GM12864 (cell line): ENCODE data around the gene HES5.
A peak's percentile ranks its signal among the peaks of the same experiment; 100 is the strongest.

Experiments
- DNase-seq: peaks from one replicate; pipeline ENCODE4 v3.0.0-alpha.2; 2011; ENCODE audit warnings: low read depth
- H3K4me3 ChIP-seq: 2 replicates; pipeline ENCODE4 v1.5.1; 2011; ENCODE audit warnings: mild to moderate bottlenecking, low read depth, low read length, control low read depth
- TF ChIP-seq, protein P1 (sequence below): IDR thresholded peaks from 2 replicates; pipeline ENCODE4 v1.5.1; 2011; ENCODE audit warnings: low read depth, mild to moderate bottlenecking, moderate library complexity, low read length, control low read depth, inconsistent platforms; ENCODE audit errors: missing control alignments

Gene HES5

DNA sequence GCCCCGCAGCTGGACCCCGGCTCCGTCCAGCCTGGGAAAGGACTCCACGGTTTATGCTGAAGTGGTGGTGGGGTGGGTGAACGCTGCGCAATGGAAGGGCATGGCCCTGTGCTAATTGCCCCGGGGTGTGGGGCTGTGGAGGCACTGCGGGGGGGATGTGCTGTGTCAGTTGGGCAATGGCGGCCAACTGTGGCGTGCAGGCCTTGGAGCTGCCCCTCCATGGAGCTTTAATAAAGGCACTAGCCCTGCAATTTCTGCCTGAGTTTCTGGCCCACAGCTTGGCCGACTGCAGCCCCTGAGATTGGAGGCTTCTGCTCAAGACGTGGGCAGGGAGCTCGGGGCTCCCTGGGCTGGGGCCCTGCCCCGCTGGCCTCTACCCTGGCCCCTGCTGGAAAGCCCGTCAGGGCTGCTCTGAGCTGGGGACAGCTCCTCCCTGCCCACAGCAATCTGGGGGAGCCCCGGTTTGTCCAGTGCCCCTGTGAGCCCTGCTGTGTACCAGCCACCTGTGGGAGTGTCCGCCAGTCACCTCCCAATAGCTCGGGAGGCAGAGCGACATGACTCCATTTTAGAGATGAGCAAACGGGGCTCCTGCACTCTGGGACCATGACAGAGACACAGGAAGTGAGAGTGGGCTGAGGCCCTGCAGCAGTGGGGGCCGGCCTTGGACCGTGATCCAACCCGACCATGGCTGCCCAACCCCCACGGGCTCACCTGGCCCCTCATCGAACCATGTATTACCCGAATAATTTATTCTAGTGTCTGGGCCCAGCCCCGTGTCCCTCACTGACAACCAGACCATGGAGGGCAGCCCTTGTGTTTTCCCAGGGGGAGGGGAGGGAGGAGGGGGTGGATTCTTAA lies 17.4 kb upstream of the HES5 start:
- no peak for DNase-seq
- TF ChIP-seq, protein P1, sequence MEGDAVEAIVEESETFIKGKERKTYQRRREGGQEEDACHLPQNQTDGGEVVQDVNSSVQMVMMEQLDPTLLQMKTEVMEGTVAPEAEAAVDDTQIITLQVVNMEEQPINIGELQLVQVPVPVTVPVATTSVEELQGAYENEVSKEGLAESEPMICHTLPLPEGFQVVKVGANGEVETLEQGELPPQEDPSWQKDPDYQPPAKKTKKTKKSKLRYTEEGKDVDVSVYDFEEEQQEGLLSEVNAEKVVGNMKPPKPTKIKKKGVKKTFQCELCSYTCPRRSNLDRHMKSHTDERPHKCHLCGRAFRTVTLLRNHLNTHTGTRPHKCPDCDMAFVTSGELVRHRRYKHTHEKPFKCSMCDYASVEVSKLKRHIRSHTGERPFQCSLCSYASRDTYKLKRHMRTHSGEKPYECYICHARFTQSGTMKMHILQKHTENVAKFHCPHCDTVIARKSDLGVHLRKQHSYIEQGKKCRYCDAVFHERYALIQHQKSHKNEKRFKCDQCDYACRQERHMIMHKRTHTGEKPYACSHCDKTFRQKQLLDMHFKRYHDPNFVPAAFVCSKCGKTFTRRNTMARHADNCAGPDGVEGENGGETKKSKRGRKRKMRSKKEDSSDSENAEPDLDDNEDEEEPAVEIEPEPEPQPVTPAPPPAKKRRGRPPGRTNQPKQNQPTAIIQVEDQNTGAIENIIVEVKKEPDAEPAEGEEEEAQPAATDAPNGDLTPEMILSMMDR = no peak

DNA sequence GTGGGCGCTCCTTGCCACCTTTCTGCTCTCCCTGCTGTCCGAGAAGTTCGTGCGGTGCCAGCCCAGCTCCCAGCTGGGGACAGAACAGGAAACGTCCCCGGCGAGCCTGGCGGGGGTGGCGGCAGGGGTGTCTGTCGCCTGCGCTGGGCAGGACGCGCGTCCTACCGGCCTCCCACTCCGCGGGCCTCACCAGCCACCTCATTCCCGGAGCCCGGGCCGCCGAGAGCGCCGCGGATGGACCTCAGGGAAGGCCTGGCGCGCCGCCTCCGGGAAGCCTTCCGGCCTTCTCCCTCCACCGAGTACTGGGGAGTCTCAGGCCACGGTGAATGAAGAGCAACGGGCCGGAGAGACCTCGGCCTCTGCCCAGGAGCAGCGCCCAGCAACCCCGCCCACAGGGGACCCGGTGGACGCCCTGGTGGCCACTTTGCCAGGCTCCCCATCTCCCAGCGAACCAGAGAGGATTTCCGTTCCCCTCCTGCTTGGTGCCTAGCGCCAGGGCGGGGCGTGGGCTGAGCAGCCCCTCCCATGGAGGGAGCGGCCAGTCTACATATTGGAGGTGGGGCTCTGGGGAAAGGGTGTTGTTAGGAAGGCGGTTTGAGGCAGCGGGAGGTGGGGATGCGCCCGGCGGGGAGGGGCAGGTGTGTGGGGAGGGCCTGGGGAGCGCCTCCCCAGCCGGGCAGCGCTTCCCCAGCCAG lies 16.6 kb upstream of the HES5 start:
- DNase-seq = no peak
- TF ChIP-seq, protein P1 = no peak
- H3K4me3 ChIP-seq = peak overlapping the region; percentile 59

More for the DNA sequence above, 17.4 kb upstream of the HES5 start:
- H3K4me3 ChIP-seq = peak overlapping the region; percentile 59

GRCh38 chr1:2545754-2546514 lies 15.9 kb upstream of the HES5 start:
- no peak for DNase-seq
- TF ChIP-seq, protein P1 = no peak
- H3K4me3 ChIP-seq = peak overlapping the region; percentile 59

GRCh38 chr1:2544875-2545640 lies 15.0 kb upstream of the HES5 start:
- TF ChIP-seq, protein P1 = no peak
- no peak overlapping the region for H3K4me3 ChIP-seq
- DNase-seq = no peak

DNA sequence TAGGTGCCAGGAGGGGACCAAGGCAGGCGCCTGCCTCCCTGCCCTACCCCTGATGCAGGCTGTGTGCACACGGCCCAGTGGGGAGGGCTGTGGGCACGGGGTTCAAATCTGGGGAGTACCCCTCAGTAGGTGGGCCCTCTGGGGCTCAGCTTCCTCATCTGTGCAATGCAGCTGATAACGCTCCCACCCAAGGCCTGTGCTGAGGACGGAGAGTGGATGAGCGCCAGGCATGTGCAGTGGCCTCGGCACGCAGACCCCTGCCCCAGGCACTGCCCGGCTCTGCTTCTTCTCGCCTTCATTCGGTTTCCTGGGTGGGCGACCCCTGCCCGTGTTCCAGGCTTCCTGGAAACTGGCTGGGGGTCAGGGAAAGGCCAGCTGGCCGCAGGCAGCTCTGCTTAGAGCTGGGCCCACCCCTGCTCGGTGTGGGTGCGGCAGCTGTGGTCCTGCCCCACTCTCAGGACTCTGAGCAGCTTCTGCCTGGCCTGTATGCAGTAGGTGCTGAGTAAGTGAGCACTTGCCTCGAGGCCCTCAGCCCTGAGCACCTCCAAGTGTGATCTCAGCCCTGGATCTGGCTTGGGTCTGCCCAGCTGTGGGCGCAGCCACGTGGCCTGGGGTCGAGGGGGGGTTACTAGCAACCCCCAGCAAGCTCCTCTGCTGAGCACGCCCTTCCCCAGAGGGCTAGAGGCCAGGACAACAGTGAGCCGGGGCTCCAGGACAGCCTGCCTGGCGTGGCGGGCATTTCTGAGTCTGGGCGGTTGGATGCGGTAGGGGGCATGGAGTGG lies 14.2 kb upstream of the HES5 start:
- no peak overlapping the region for H3K4me3 ChIP-seq
- TF ChIP-seq, protein P1 = no peak
- DNase-seq = no peak
